ENCODE data around the gene COLEC11.
"Not testable (repeated sequence)": the region's sequence is repeated elsewhere in the genome, so short reads cannot be mapped to it uniquely, and the experiment has no call there.

The COLEC11 gene

DNA sequence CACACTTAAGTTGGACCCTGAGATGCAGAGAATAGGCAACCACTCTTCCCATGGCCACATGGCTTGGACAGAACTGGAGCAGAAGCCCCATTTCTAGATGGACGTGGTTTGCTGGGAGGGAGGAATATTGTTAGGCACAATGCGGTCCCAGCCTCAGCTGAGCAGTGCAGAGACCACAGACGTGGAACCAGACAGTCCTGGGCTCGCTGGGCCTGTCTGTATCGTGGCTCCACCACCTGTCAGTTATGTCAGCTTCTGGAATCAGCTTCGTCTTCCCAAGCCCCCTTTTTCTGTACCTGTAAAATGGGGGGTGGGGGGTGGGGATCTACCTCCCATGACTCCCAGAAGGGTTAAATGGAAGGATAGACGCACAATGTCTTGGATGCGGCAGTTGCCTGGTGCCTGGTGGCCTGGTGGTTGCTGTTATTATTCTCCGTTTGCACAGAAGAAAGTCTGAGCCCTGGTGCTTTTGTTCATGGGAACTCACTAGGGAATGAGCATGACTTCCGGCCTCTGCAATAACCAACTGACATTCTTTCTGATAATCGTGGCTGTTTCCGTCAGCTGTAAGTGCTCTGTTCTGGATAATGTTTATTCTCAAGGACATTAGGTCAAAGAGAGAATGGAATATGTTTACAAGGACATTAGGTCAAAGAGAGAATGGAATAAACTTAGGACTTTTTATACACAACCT is 31.4 kb downstream of the COLEC11 start:
- peak; percentile 18 for DNase-seq

DNA sequence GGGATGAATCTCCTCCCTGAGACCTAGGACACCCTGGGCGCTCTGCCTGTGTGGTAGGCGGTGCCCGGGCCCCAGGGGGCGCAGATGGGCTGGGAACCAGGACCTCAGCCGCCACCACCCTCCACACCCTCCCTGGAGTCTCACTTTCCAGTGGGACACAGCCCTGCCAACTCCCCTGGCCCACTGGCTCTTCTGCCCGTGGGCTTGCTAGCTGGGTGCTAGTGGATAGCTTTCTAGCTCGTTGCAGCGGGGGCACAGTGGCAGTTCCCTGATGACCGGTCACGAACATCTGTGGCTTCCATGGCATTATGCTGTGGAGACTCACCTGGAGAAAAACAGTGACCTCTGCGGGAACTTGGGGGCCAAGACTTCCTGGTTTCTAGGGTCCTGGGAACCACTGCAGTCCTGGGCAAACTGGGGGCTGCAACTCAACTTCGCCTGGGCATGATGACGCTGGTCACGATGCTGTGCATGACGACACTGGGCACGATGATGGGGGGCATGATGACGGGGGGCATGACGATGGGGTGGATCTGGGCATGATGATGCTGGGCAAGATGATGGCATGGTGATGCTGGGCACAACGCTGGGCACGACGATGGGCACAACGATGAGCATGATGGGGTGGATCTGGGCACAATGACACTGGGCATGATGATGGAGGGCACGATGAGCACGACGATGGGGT is 32.0 kb downstream of the COLEC11 start:
- peak; percentile 25 for DNase-seq

DNA sequence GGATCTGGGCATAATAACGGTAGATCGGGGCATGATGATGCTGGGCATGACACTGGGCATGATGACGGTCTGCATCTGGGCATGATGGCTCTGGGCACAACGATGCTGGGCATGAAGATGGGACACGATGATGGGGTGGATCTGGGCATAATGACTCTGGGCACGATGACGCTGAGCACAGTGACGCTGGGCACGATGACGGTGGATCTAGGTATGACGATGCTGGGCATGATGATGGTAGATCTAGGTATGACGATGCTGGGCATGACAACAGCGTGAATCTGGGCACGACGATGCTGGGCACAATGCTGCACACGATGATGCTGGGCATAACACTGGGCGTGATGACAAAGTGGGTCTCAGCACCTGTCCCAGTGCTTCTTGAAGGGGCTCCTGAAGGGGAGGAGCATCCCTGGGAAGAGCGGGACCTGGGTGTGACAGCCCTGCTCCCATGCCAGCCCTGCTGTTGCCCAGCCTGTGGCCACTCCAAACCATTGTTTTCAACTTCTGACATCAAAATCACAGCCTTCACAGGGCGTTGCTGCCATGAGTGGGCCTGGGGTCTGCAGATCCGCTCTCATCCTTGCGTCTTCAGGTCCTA is 32.7 kb downstream of the COLEC11 start:
- no peak for DNase-seq

DNA sequence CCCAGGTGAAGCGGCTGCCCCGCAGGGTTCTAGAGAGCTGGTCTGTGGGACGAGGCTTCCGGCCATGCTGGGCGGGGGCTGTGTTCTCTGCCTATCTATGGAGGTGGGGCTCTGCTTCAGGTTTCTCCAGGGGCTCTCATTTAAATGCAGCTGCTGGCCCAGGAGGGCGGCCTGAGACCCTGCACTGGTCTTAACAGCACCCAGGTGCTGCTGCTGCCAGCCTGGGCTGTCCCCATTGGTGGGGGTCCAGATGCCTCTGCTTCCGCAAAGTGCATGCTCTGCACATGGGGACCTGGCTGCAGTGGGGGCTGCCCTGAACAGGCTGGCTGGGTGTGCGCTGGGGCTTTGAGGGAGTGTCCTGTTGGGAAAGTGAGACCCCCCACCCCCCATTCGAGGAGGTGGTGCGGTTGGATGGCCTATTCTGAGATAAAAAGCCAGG is 33.3 kb downstream of the COLEC11 start:
- peak; percentile 38 for DNase-seq

DNA sequence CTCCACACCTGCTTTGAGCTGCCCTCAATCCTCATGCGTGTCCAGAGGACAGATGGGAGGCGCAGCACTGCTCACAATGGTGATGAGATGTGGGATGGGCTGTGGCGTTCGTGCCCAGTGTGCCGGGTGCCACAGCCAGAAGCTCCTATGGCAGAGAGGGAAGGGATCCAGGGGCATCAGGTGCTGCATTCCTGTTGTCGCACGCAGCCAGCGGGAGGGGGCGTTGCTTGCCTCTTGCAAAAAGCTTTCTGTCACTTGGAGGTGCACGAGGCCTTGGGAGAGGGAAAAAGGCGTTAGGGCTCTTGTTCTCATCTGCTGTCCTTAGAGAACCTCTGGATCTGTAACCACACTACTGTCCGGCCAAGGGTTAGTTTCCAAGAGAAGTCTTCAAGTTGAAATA is 33.9 kb downstream of the COLEC11 start:
- DNase-seq = peak; percentile 49

DNA sequence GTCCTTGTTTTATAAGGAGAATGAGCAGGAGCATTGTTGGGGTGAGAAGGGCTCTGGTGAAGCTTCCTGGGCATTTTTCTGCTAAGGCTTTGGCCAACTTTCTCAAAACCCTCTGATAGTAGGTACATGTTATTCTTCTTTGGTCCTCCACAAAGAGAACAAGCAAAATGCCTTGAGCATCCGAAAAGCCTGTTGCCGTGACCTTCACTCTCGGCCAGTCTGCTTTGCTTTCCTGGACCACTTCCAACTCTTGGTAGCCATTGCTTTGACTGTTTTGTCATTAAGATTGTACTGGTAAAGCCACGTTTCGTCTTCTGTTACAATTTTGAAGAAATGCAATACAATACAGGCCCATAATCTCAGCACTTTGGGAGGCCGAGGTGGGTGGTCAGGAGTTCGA is 35.7 kb downstream of the COLEC11 start:
- DNase-seq = no peak

DNA sequence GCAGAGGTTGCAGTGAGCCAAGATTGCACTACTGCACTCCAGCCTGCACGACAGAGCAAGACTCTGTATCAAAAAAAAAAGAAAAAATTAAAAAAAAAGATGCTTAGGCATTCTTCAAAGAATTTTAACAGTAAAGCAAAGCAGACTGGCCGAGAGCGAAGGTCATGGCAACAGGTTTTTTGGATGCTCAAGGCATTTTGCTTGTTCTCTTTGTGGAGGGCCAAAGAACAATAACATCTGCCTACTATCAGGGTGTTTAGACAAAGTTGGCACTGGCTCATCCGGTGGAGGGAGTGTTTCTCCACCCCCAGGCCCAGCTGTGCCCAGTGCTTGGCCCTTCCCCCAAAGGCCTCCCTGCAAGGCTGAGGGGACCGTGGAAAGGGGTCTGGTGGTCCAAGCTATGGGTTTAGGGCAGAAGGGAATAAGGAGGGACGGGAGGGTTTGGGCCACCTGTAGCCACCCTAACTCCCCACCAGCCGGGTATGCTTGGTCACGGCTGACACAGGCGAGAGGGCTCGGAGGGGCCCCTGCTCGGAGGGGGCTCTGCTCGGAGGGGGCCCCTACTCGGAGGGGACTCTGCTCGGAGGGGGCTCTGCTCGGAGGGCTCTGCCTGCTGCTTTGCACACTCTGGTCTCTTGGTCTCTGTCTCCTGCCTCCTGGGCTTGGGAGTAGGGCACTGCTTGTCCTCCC is 36.4 kb downstream of the COLEC11 start:
- DNase-seq = peak; percentile 28

DNA sequence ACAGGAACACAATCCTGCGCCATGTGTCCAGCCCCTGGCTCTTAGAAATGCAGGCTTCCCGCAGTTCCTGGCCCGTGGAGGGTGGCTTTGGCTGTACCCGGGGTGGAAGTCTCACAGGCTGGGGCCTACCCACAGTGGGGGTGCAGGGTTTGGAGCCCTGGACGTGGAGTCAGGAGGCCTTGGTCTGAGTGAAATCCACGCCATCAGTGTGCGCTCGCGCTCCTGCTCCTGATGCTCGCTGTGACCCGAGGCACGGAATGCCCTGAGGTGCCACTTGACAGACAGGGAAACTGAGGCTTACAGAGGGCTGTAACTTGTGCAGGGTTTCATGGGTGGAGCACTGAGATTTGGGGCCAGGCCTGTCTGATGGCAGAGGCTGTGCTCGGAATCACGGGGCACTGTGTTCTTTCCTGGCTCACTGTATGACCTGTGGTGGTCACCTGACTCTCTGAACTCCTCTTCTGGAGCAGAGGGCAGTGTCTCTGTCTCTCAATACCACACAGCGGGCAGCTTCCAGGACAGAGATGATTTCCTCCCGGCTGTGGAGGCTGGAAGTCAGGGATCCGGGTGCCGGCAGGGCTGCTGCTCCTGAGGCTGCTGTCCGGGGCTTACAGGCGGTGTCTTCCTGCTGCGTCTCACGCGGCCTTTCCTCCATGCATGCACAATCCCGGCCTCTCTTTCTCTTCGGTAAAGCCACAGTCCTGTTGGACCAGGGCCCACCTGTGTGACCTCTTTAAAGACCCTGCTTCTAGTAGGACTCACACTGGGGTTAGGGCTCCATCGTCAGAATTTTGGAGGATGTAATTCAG is 37.1 kb downstream of the COLEC11 start:
- peak; percentile 25 for DNase-seq

DNA sequence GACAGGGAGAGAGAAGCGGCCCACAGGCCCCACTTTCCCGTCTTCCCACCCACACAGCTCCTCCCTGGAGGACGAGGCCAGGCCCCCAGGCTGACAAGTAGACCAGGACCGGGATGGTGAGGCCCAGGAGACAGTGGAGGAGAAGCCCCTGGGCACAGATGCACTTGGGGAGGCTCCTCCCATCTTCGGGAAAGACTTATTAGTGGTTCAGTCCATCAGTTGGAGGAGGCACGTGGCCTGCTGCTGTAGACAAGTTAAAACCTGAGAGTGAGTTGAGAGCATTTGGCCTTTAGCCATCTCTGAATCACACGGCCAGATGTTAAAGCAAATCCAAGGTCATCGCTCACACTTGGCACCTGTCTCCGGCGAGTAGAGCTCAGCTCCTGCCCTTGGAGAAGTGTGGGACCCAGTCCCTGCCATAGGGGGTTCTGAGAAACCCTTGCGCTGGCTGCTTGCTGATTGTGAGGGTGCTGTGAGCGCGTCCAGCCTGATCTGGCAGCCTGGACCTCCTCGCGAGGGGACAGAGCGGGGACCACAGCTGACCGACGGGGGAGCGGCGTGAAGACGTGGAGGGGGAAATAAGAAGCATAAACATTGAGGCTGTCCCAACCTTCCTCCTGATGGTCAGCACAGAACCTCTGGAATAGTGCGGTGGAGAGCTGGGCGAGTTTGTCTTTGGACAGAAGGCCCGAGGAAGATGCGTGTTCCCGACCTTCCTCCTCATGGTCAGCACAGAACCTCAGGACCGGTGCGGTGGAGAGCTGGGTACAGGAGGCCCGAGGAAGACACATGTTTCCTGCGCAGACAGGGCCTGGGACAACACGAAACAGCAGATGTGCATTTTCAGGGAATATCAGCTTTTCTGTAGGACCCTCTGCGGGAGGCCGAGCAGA is 38.4 kb downstream of the COLEC11 start:
- DNase-seq = peak; percentile 33

DNA sequence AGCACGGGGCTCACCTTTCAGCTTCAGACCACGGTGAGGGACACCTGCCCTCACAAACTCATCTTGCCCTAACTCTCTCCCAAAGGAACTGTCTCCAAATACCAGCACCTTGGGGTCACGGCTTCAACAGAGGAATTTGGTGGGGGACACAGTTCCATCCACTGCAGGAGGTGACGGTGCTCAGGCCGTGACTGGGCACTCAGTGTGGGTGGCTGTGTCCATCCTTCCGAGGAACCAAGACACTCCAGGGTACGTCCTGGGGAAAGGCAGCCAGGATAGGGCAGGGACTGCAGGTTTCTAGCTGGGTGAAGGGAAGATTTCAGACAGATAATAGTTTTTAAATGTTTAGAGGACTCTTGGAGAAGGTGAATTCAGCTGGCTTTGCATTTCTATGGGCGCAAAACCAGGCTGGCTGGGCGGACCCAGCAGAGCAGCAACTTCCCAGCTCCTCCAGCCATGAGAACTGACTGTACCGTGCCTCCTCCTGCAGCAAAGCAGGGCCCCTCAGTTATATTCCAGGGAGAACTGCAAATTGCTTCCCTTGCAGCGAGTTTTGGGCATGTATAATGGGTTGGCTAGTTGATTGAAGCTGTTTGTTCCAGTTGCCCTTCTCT is 39.2 kb downstream of the COLEC11 start:
- DNase-seq = peak; percentile 3

DNA sequence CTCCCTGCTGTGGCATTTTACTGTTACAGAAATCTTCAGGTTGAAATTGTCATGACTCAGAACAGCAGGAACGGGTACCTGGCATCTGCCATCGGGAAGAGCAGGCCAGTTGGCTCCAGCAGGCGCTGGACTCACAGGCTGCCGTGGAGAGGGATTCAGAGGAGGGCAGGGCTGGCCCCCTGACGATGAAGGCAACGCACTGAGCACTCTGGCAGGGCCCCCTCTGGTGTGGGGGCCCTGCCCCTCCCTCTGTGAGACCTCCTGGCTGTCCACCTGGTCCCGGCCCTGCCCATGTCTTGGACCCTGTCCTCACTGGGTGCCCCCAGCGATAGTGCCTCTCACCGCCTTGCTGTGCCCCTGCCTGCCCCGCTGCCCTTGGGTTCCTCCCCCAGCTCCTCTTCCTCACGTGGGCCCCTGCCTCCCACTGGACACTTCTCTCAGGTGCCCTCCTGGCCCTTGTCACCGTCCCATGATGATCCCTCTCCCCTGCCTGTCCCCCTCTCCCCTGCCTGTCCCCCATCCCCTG is 39.7 kb downstream of the COLEC11 start:
- DNase-seq = peak; percentile 15

DNA sequence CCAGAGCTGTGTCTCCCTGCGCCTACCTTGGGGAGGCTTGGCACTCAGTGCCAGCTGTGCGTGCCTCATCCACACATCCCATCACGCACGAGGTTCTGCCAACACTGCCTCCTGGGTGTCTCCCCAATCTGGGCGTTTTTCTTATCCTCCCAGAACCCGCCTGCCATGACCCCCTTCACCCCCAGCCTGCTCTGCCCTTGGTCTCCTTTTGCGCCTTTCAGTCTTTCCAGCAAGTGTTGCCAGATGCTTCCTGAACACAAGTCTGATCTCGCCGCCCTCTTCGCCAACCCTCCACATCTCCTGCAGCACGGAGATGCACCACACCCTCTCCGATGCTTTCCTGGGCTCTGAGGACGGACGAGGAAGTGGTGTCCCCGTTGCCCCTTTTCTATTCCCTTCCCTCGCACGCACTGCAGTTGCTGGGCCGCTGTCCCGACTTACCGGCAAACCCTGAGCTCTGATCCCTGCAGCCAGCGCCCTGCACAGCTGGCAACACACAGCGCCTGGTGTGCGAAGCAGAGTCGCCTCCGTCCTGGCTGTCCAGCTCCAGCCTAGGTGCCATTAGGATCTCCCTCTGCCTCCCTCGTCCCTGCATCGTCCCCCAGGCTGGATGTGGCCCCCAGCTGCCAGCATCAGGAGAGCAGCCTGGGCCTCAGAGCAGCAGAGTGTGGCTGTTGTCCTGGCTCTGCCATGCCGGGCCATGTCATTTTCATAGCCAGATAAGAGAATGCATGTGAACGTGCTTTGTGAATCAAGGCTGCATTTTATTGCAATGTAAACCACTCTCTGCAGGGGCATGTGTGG is 40.5 kb downstream of the COLEC11 start:
- no peak for DNase-seq

DNA sequence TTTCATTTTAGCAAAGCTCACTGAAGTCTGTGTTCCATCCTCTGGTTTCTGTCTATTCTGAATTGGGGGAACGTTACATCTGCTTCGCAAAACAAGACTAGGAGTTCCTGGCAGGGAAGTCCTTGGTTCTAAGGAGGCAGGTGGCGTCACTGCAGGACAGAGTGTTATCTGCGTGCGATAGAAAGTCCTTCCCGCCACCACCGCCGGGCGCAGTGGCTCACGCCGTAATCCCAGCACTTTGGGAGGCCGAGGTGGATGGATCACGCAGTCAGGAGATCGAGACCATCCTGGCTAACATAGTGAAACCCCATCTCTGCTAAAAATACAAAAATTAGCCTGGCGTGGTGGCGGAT is 41.0 kb downstream of the COLEC11 start:
- DNase-seq = not testable (repeated sequence)

DNA sequence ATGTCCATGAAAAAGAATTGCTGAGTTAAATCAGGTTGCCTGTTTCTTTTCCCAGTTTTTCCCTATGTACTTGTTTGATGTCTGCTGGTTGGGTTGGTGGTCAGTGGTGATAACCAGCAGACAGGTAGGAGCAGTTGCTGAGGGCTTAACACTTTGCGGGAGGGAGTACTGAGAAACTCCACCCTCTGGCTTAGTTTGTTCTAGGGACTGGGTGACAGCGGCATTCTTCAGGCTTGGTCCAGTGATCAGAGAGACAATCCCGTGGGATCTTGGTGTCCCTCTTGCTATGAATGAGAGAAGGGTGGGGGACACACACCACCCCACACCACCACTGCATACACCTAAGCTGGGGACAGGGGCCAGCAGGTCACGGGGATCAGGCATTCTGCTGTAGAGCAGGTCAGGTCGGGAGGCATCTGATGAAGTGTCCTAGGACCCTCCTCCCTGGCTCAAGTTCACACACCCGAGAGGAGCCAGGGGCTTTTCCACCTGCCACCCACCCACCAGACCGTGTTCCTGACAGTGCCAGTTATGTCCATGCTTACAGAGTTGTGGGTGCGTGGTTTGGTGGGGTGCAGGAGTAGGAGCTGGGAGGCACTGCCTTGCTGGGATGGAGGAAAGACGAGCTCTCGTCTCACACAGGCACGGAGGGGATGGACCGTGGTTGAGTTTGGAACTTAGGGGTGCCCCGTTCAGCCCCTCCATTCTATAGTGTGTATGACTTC is 41.8 kb downstream of the COLEC11 start:
- DNase-seq = peak; percentile 42

DNA sequence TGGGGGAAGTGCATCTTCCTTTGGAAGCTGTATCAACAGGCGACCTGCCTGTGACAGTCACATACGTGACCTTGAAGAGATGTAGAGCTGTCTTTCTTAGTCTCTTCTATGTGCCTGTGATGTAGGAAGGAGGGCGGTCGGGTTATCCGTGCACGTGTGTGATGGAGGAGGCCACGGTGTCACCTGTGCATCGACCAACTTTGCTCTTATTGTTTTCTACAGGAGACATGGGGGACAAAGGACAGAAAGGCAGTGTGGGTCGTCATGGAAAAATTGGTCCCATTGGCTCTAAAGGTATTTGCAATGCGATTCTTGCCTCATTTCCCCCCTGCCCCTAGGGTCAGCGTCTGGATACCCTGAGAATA is 42.4 kb downstream of the COLEC11 start:
- no peak for DNase-seq

DNA sequence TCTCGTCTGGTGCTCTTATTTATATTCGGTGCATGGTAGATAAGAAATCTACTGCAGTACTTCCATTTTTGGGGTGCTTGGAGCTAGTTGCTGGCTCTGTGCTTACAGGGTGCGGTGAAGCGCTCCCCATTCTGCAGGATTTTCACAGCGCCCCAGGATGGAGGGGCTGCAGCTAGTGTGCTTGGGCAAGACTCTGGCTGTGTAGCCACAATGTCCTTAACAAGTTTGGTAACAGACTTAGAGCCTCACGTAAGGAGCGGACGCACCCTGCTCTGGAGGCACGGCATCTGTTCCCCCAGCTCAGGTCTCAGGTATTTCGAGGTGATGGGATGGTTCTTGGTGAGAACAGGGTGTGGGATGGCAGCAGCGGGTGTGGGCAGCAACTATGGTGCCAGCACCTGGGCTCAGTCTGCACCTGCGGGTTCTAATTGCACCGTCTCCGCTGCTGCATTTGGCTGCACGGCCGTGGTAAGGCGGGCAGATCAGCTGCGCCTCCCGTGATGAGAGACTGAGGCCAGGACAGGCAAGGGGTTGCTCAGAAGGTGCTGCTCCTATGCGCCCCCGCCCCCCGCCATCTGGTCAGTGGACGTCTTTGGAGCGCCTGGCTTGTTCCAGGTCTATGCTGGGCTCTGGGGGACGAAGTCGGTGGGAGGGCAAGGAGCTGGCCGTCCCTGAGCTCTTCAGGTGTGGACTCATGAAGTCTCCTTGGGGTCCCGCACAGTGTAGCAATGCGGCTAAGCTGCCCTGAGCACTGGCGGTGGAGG is 43.0 kb downstream of the COLEC11 start:
- peak; percentile 37 for DNase-seq

DNA sequence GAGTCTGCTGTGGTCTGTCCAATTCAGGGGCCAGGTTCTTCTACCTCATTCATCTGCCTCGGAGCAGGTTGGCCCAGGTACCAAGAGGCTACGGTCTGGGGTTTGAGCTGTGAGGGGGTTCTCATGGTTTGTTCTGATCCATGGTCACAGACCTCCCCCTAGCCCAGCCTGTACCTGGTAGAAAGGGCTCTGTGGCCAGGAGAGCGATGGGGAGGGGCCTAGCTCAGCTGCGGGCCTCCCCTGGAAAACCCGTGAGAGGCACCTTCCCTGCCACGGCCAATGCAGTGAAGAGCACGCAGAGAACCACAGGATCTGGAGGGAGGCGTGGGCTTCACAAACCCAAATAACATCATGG is 43.5 kb downstream of the COLEC11 start:
- DNase-seq = peak; percentile 36

DNA sequence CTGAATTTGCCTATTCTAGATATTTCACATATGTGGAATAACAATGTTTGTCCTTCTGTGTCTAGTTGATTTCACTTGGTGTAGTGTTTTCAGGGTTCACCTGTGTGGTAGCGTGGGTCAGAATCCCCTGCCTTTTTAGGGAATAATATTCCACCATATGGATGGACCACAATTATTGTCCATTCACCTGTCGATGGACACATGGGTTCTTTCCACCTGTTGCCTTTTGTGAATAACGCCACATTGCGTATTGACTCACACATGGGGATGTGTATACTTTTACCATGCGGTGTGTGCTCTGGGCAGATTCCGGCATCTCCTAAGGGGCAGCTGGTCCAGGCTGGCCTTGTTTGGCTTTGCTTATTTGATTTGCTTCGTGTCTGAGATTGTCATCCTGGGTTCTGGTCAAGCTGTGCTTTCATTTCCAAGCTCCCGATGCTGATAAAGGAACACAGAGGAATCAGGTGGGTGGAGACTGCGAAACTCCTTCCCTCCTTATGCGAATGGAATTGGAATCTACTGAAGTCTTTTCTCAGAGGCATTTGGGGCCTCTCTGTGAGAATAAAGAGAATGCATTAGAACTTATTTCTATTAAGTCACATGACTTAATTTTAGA is 44.2 kb downstream of the COLEC11 start:
- DNase-seq = no peak
